GM18508 (cell line): Measurements from ENCODE around the gene FGF3.

Experiments
- ATAC-seq: cut with Tn5 transposase; IDR thresholded peaks from one replicate; pipeline ENCODE4 v1.9.1; 2021; ENCODE audit warnings: moderate number of reproducible peaks; ENCODE audit not compliant: insufficient read depth, unreplicated experiment

FGF3 gene

GRCh38 chr11:69825941-69826340, 6.7 kb upstream of the FGF3 start:
- no peak for ATAC-seq

- no peak for ATAC-seq
Measured at GRCh38 chr11:69825037-69825834, 6.0 kb upstream of the FGF3 start.

GRCh38 chr11:69823641-69824265, 4.5 kb upstream of the FGF3 start:
- ATAC-seq, result no peak

- ATAC-seq, result no peak
Measured at GRCh38 chr11:69822676-69823494, 3.7 kb upstream of the FGF3 start.

GRCh38 chr11:69821511-69822040, 2.4 kb upstream of the FGF3 start:
- no peak for ATAC-seq

GRCh38 chr11:69820441-69820840, 1.2 kb upstream of the FGF3 start:
- ATAC-seq, result no peak

GRCh38 chr11:69819541-69820070, 390 bp upstream of the FGF3 start:
- ATAC-seq, result no peak

GRCh38 chr11:69818231-69818602, 999 bp downstream of the FGF3 start:
- no peak for ATAC-seq

- no peak for ATAC-seq
Measured at GRCh38 chr11:69817265-69818230, 1.7 kb downstream of the FGF3 start.

- ATAC-seq, result no peak
Measured at GRCh38 chr11:69816671-69817070, 2.5 kb downstream of the FGF3 start.

GRCh38 chr11:69815973-69816372, 3.2 kb downstream of the FGF3 start:
- no peak for ATAC-seq

- no peak for ATAC-seq
Measured at GRCh38 chr11:69814902-69815301, 4.3 kb downstream of the FGF3 start.

GRCh38 chr11:69814411-69814810, 4.8 kb downstream of the FGF3 start:
- ATAC-seq, result no peak

GRCh38 chr11:69813839-69814238, 5.4 kb downstream of the FGF3 start:
- ATAC-seq, result no peak

GRCh38 chr11:69812946-69813345, 6.3 kb downstream of the FGF3 start:
- ATAC-seq, result no peak

GRCh38 chr11:69812256-69812655, 7.0 kb downstream of the FGF3 start:
- no peak for ATAC-seq

- ATAC-seq, result no peak
Measured at GRCh38 chr11:69811431-69811830, 7.8 kb downstream of the FGF3 start.

- no peak for ATAC-seq
Measured at GRCh38 chr11:69810289-69811118, 8.7 kb downstream of the FGF3 start.

- no peak for ATAC-seq
Measured at GRCh38 chr11:69808667-69809086, 10.5 kb downstream of the FGF3 start.
